ENCODE measurements around the gene DCTN1.

DNA sequence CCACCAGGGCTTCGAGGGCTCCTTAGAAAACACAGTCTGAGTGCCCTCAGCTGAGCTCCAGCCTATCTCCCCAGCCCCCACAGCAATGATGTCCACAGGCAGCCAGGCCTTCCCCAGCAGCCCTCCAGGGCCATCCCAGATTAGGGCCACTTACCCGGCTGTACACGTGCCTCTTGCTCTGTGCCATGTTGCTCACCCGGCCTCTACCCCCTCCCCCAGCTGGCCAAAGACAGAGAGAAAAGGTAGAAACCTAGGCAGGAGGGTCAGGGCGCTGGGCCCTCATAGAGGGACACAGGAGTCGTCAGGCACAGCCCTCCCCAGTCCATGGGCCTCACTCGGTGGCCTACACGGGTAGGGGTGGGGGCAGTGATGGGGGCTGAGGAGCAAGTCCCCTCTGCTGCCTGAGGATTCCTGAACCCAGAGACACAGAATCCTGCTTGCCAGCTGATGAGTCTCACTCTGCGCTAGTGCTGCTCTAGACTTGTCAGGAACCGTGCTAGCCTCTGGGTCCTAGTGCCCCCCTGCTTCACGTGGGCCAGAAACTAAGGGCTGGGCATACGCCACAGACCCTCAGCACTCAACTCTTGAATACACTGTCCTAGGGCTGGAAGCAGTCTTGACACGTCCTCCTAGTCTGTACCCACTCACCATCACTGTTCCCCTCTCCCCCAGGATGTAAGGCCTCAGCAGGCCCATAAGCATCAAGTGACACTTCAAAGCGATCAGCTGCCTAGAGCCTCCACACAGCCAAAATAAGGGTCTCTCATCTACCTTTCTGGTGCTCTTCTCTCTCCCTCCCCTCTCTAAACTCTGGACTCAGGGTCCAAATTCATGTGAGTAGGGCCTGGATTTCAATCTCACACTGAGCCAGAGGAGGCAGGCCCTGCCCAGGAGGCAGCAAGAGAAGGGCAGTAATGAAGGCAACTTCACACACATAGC, at the start of gene DCTN1:
- TF ChIP-seq POLR2A (IDR thresholded peaks at IDR 0.05; ENCODE audit: low read length) (no peak), GATA1 (IDR thresholded peaks at IDR 0.05; ENCODE audit: low read depth, low read length) (no peak)

Measured in erythroblast (primary cell).